Pancreas (tissue), 10 donors: ENCODE results near the gene XPO5. TPM values are rescaled to one million over a fixed set of nuclear protein-coding genes. Genes with fewer than 3 reads are reported as not detected.

ENCODE experiments used
- ATAC-seq, 4 donors: fragments of 200-7000 bp; cut with Tn5 transposase; one replicate each; pipeline versions ENCODE4 v1.8.0 to v1.9.1; 2020; ENCODE audit warnings: mild to moderate bottlenecking in 4 of 4, moderate library complexity in 4 of 4
- DNase-seq, 6 donors: peaks; one replicate each; pipeline ENCODE4 v3.0.0-alpha.2; 2020
- FAIRE-seq: peaks from 2 replicates; lab custom pipeline; 2012; peaks lifted over from hg19 to GRCh38; lab: Jason Lieb, UNC
- H3K27ac ChIP-seq, 4 donors: fragments of 200-600 bp; sonication (generic); 1 replicate in 3 of 4; 2 replicates in 1 of 4; pipeline versions ENCODE4 v1.5.0 to v1.8.0; 2020
- H3K27me3 ChIP-seq, 4 donors: fragments of 200-600 bp; one replicate each; pipeline ENCODE4 v1.8.0; 2021
- H3K36me3 ChIP-seq, 3 donors: fragments of 200-600 bp; sonication (generic) in 1 of 3; one replicate each; pipeline versions ENCODE4 v1.5.0 to v1.8.0; 2020 to 2021
- H3K4me1 ChIP-seq, 3 donors: fragments of 200-600 bp; one replicate each; pipeline ENCODE4 v1.8.0; 2021
- H3K4me3 ChIP-seq, 4 donors: fragments of 200-600 bp; sonication (generic) in 2 of 4; one replicate each; pipeline versions ENCODE4 v1.5.0 to v1.8.0; 2020 to 2021
- H3K9me3 ChIP-seq, 4 donors: fragments of 200-600 bp; one replicate each; pipeline ENCODE4 v1.8.0; 2021
- CTCF ChIP-seq, 4 donors: fragments of 200-600 bp; sonication (generic) in 3 of 4; IDR thresholded peaks; one replicate each; pipeline versions ENCODE4 v1.5.0 to v1.8.0; 2021; ENCODE audit warnings: antibody characterized with exemption in 4 of 4
- WGBS, 2 donors: extraction: QIAGEN DNeasy Blood & Tissue Kit; methylation state at CpG; one replicate each; pipeline ENCODE4 v1.1.7; 2013; 5-methylcytosine and 5-hydroxymethylcytosine counted together
- intact Hi-C, 3 donors: fragments of 100-400 bp; cut with DNase I; formaldehyde crosslinking; loops; one replicate each; pipeline versions ENCODE4 v1.11.1 to v1.14.2; 2022
- polyA plus RNA-seq, 2 donors: library from polyadenylated mRNA; stranded (reverse); fragments of 200-250 nt; gene quantifications; one replicate each; pipeline ENCODE4 v1.2.3, GENCODE V29; 2013
- total RNA-seq, 6 donors: library from RNA; stranded (reverse); fragmentation: NEBNext Ultra II Directional in 4 of 6; extraction: Animal tissue kit (Norgen Biotek cat#: 25700) in 4 of 6; gene quantifications; one replicate each; pipeline versions ENCODE4 v1.2.1 to v1.2.4, GENCODE V29; 2021 to 2023
- donor health status: healthy with polysubstance abuse.
- donor health status: DM: no; HTN: no; CAD: no; lungs with moderate emphysema.
- donor health status: DM: no; HTN: no; CAD: no.
- donor health status: control.
- donor health status: control.
- donor health status: Bipolar disorder and iron deficiency.
- donor health status: DM: yes; HTN: yes; CAD: no.
- donor health status: DM: no; HTN: no; CAD: no.
- donor health status: DM: no; HTN: no; CAD: no.
- donor health status: DM: yes; HTN: yes; CAD: no.

The XPO5 gene
- total and polyA plus RNA-seq, 8 donors = 13.6 to 25.7 (median 20.6) TPM

- FAIRE-seq = no peak
- no peak for TF ChIP-seq CTCF (IDR thresholded peaks at IDR 0.05)
- intact Hi-C loops = loop anchor here in 2 of 3 donors (5.0 to 10.0 kb wide), 2 partner anchors 55 to 57 kb away; partner anchors contain the start of gene DLK2 (in 1 of the 2)
Observed at GRCh38 chr6:43509142-43509983, 66.5 kb downstream of the XPO5 start.

GRCh38 chr6:43508481-43509141, 67.2 kb downstream of the XPO5 start:
- no peaks in the 10 kb centered on the region for H3K9me3 ChIP-seq
- FAIRE-seq (no peak), ATAC-seq (no peak), DNase-seq (no peak)
- no peak overlapping the region for H3K4me3 ChIP-seq
- 77 to 79% methylated on average over 8 of the region's 8 CpGs for whole genome bisulfite sequencing, 2 donors
- intact Hi-C loops = loop anchor here in 2 of 3 donors (5.0 to 10.0 kb wide), 2 partner anchors 54 to 56 kb away; partner anchors contain the start of gene DLK2 (in 1 of the 2)
- H3K4me1 ChIP-seq = peaks cover 0 to 4% (median 0%) of the 10 kb centered on the region in 3 donors
- peaks cover 0 to 29% (median 20%) of the 10 kb centered on the region in 3 donors for H3K36me3 ChIP-seq
- no peak for TF ChIP-seq CTCF (IDR thresholded peaks at IDR 0.05)
- H3K27ac ChIP-seq = no peak overlapping the region
- H3K27me3 ChIP-seq = no peaks in the 10 kb centered on the region

More at GRCh38 chr6:43509142-43509983, 66.5 kb downstream of the XPO5 start:
- ATAC-seq (peak in 1 of 4 donors; percentile 3), DNase-seq (peak in 2 of 6 donors; percentile 79 to 81)
- Histone ChIP-seq H3K27me3 (no peaks in the 10 kb centered on the region), H3K36me3 (peaks cover 0 to 33% (median 23%) of the 10 kb centered on the region in 3 donors), H3K27ac (no peak overlapping the region), H3K4me1 (peaks cover 0 to 4% (median under 1%) of the 10 kb centered on the region in 3 donors), H3K4me3 (peak overlapping the region; percentile 59 to 94 (median 74)), H3K9me3 (no peaks in the 10 kb centered on the region)
- 9 to 10% methylated on average over 59 to 69 of the region's 69 CpGs for WGBS, 2 donors

- Histone ChIP-seq H3K27me3 (no peaks in the 10 kb centered on the region), H3K36me3 (peaks cover 0 to 20% (median 7%) of the 10 kb centered on the region in 3 donors), H3K4me1 (peaks cover 0 to 4% (median 0%) of the 10 kb centered on the region in 3 donors), H3K9me3 (no peaks in the 10 kb centered on the region), H3K27ac (no peak overlapping the region), H3K4me3 (no peak overlapping the region)
- ATAC-seq (peak; percentile 44 to 77 (median 68)), DNase-seq (peak; percentile 62 to 86 (median 74)), FAIRE-seq (no peak)
- intact Hi-C loops = loop anchor here in 2 of 3 donors (5.0 to 10.0 kb wide), 2 partner anchors 52 to 55 kb away; partner anchors contain the start of gene DLK2 (in 1 of the 2)
- 26 to 27% methylated on average over 14 of the region's 14 CpGs for WGBS, 2 donors
- peak; percentile 93 to 98 (median 98) for TF ChIP-seq CTCF (IDR thresholded peaks at IDR 0.05)
Observed at GRCh38 chr6:43506667-43507471, 69.0 kb downstream of the XPO5 start.

GRCh38 chr6:43506171-43506570, 69.7 kb downstream of the XPO5 start:
- DNase-seq (no peak), FAIRE-seq (no peak), ATAC-seq (no peak)
- TF ChIP-seq CTCF (IDR thresholded peaks at IDR 0.05) = no peak
- Histone ChIP-seq H3K27me3 (no peaks in the 10 kb centered on the region), H3K4me3 (no peak overlapping the region), H3K9me3 (no peaks in the 10 kb centered on the region), H3K27ac (no peak overlapping the region), H3K4me1 (peaks cover 0 to 4% (median 0%) of the 10 kb centered on the region in 3 donors), H3K36me3 (peaks cover 0 to 13% (median 7%) of the 10 kb centered on the region in 3 donors)
- intact Hi-C loops = loop anchor here in 2 of 3 donors (5.0 to 10.0 kb wide), 2 partner anchors 51 to 54 kb away; partner anchors contain the start of gene DLK2 (in 1 of the 2)
- 74 to 82% methylated on average over 3 of the region's 3 CpGs for WGBS, 2 donors
